GM19351 (cell line): ENCODE measurements around the gene RSAD1.
A peak's percentile ranks its signal among the peaks of the same experiment; 100 is the strongest.

Experiments used
- ATAC-seq: cut with Tn5 transposase; IDR thresholded peaks from one replicate; pipeline ENCODE4 v1.9.1; 2021; ENCODE audit warnings: mild to moderate bottlenecking, moderate library complexity; ENCODE audit not compliant: unreplicated experiment

Gene RSAD1

DNA sequence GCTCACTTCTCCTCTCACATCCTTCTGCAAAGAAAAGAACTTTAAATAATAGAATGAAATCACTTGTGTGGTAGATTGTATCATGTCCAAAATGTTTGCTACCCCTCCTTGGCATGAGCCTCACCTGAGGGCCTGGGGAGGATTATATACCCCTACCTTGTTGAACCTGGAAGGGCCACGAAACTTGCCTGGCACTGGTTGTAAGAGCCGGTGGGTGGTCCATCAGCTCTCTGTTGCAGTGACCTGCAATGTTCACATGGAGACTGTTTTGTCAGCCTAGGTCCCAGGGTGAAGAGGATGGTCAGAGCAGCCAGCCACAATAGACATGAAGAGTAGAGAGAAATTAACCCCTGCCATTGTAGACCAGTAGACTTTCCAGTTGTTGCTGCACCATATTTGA is 10.2 kb downstream of the RSAD1 start:
- no peak for ATAC-seq

DNA sequence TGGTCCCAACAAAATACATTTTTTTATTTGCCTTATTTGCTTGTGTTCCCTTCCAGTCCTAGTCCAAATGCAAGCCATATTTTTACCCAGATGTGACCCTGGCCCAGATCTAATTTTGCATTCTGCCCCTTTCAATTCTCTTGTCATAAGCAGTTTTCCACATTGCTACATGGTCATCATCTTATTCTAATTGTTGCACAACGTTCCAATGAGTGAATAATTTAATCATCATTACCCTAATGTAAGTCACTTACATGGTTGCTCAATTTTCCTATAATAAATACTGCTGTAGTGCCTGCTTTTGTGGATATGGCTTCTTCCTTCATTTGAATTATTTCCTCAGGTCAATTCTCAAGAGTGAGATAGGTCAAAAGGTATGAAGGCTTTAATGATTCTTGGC is 12.8 kb downstream of the RSAD1 start:
- ATAC-seq, result no peak

GRCh38 chr17:50492214-50492613 is 13.6 kb downstream of the RSAD1 start:
- no peak for ATAC-seq

GRCh38 chr17:50493744-50494143 is 15.1 kb downstream of the RSAD1 start:
- ATAC-seq, result no peak

DNA sequence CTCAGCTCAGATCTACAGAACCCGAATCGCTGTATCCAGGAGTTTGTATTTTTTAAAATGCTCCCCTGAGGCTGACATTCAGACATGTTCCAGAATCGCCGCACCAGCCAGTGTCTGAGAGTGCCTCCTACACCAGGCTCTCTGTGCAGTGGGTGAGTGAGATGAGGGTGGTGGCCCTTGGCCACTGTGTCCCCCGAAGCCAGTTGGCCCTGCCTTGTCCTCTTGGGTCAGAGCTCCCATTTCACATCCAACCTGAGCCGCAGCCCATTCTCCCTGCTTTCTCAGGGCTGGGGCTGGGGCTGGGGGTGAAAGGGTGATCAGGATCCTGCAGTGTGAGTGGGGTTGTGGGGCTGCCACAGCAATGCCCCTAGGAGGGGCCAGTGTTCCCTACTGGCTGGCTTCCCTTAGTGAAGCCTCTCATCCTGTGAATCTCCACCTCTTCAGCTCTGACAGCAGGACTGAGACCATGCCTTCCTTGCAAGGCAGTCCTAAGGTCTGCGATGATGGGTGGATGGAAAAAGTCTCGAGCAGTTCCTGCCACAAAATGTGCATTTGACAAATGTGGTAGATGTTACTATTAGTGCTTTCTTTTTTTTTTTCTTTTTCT is 16.7 kb downstream of the RSAD1 start:
- no peak for ATAC-seq

DNA sequence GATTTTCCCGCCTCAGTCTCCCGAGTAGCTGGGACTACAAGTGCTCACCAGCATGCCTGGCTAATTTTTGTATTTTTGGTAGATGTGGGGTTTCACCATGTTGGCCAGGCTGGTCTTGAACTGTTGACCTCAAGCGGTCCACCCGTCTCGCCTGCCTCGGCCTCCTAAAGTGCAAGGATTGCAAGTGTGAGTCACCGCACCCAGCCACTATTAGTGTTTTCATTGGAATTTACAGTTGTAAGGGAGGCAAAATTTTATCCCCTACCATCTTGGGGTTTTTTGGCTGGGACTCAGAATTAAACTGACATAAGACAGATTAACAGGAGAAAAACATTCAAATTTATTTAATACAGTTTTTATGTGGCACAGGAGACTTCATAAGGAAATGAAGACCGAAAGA is 17.3 kb downstream of the RSAD1 start:
- no peak for ATAC-seq

DNA sequence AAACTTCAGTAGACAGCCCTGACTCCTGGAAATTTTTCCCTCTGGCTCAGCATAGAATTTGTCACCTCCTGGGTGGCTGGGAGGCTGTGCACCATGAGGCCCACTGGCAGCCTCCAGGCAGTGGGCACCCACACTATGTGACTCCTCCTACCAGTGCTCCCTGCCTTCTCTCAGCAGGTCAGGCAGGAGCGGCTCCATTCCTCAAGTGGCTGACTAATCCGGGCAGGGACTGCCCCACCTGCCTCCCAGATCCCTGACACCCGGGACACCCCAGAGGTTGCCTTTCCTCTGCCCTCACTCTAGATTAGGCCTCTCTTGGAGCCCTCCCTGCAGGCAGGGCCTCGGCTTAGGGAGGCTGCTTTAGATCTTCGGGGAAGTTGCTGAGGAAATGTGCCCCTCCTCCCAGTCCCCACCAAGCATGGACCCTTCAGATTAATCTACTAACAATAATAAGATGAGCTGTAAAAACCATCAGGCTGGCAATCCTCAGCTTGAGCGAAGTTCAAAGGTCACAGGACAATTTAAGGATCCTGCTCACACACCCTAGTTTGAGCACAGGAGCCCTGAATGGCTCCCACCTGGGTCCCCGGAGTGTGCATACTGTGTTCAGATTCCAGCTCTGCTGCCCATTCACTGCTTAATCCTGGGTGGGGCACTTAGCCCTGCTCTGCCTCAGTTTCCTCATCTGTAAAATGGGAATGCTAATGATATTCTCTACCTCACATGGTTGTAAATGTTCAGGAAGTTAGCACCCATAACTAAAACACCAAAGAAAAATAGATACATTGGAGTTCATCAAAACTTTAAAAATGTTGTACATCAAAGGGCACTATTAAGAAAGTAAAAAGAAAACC is 19.6 kb downstream of the RSAD1 start:
- ATAC-seq, result no peak

GRCh38 chr17:50499270-50499669 is 20.6 kb downstream of the RSAD1 start:
- no peak for ATAC-seq

GRCh38 chr17:50499721-50500120 is 21.1 kb downstream of the RSAD1 start:
- no peak for ATAC-seq

- ATAC-seq, result no peak
Measured at GRCh38 chr17:50501054-50501453, 22.4 kb downstream of the RSAD1 start.

DNA sequence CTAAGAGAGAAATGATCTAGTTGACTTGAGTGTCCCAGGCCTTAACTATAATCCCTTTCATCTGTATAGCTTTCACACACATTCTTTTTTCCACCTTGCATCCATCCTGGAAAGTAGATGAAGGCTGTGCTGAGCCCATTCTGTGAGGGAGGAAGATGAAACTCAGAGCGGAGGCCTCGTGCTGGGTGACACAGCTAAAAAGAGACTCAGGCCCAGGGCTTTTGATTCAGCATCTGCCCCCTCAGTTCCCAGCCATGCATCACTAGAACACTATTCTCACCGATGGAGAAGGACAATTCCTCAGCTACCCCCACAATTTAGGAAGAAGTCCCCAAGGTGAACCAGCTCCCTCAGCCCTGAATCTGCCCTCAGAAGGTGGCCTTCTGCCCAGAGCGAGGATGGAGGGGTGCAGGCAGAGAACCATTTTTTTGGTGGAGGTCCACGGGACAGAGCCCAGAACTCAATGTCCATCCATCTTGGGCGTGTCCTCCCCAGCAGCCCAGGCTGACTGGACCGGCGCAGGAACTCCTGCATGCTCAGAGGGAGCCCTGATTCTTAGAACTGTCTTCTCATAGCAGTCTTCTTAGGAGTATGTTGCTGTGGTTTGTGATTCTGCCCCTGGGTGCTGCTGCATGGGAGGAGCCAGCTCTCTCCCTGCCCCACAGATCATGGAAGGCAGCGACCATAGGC is 23.8 kb downstream of the RSAD1 start:
- ATAC-seq, result no peak

DNA sequence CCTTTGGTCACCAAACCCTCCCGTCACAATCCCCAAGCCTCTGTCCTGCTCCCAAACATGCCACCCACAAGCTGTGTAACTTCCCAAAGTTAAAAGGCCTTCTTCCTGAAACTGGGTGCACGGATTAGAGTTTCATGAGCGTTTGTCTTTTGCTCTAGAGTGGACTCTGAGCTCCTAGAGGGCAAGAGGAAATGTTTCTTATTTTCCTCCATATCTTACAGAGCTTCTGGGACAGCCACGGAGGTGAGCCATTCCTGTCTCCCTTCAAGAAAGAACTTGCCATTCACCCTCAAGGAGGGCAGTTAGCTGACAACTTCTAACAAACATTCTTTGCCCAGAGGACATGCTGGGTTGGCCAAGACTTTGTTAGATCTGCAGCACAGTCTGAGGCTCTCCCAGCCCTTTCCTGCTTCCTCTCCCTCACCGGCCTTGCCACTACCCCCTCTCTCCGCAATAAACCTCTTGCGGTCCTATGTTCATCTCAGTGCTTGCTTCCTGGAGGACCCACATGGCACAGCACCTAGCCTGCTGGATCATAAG is 27.0 kb downstream of the RSAD1 start:
- no peak for ATAC-seq

DNA sequence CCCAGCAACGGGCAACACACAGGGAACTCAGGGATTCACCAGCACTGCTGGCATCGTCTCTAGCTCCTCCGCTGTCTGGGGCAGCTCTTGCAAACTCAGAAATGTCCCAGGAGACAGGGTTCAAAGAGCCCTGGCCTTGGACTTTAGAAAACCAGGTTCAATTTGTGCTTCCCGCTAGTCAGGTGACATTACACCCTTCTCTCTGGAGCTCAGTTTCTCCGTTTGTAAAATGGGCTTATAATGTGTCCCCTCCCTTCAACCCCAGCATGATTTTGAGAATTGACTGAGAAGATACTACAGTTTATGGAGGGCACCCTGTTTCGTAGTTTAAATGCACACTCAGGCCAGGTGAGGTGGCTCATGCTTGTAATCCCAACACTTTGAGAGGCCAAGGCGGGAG is 27.6 kb downstream of the RSAD1 start:
- ATAC-seq, result no peak

GRCh38 chr17:50507871-50508572 is 29.4 kb downstream of the RSAD1 start, which contains the start of gene MYCBPAP:
MYCBPAP (plus strand) TSS chr17:50508439; CDS start chr17:50508675, 236 bp downstream.
- peak; percentile 41 for ATAC-seq

- no peak for ATAC-seq
Measured at GRCh38 chr17:50508573-50509460, 30.2 kb downstream of the RSAD1 start.

GRCh38 chr17:50511058-50511457 is 32.4 kb downstream of the RSAD1 start:
- peak; percentile 80 for ATAC-seq

- ATAC-seq, result no peak
Measured at GRCh38 chr17:50513495-50513894, 34.8 kb downstream of the RSAD1 start.

- no peak for ATAC-seq
Measured at GRCh38 chr17:50514388-50514787, 35.7 kb downstream of the RSAD1 start.

DNA sequence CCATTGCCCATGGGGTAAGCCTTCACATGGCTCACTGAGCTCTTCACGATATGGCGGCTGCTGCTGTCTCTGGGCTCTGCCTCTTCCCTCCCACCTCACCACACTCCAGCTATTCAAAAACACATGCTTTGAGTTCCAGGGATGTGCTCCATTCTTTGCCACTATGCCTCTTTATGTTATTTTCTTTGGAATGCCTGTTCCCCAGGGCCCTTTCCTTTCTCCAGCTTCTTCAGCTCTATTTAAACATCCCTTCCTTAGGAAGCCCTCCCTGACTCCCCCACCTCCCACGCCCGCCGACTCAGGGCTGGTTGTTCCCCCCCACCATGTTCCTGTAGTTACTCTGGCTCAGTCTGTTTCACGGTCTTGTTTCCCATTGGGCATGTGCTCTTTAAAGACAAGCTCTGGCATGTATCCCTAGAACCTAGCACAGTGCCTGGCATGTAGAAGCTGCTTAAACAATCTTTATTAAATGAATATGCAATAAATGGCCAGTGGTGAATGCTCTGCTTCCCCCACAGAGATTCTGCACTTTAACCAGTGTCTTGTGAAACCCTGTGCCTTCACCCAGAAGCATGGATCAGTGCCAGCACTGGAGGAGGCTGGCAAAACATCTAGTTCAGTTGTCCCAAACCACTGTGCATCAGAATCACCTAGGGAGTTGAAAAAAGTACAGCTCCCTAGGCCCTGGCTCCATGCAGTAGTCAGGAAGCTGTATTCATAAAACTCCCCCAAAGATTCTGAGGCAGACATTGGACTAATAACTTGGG is 36.5 kb downstream of the RSAD1 start:
- ATAC-seq, result no peak
